ENCODE measurements around the gene DUSP22. TPM values are rescaled to one million over a fixed set of nuclear protein-coding genes. Genes with fewer than 3 reads are reported as not detected.

DUSP22 gene
- total RNA-seq, 2 donors from 2014 or later: 33.5 to 35.4 TPM

DNA sequence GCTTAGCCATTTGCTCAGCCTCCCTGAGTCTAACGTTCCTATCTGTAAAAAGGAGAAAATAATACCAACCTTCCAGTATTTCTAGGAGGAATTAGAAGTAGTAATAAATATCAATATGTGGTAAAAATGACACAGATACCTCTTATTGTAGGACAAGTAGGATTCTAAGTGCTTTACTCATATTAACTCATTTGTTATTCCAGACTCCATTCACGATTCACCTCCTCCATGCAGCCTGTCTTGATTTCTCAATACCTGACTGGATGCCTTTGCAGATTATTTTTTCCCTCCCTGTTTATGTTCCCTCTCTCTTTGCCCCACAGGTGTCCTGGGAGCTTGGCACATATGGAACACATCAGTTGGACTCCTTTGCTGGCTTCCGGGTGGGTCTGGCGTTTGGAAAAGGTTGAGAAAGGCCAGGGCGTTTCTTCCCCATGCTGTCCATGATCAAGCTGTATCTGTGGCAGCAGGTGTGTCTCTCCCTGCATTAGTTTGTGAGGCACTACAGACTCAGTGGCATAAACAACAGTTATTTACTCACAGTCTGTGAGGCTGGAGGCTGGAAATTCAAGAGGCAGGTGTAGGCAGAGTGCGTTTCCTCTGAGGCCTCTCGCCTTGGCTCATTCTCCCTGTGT, 10.7 kb upstream of the DUSP22 start:
- DNase-seq: no peak
- Histone ChIP-seq H3K36me3 (ENCODE audit: control insufficient read depth, insufficient read depth, low read length) (no peaks in the 10 kb centered on the region), H3K27me3 (ENCODE audit: control insufficient read depth, insufficient read depth, low read length, poor library complexity, severe bottlenecking) (no peaks in the 10 kb centered on the region), H3K9ac (ENCODE audit: extremely low read depth, low read length, poor library complexity, severe bottlenecking) (no peak overlapping the region), H3K9me3 (ENCODE audit: control insufficient read depth, low read length) (no peaks in the 10 kb centered on the region), H3K27ac (ENCODE audit: low read depth, low read length) (no peak overlapping the region), H3K4me1 (ENCODE audit: control insufficient read depth, insufficient read depth, low read length) (no peaks in the 10 kb centered on the region), H3K4me3 (ENCODE audit: low read length) (no peak overlapping the region)
- Mint-ChIP-seq H3K4me1 (no peaks in the 10 kb centered on the region), H3K27me3 (ENCODE audit: insufficient read depth) (peaks cover 3% of the 10 kb centered on the region), H3K9me3 (peaks cover 46% of the 10 kb centered on the region), H3K27ac (no peak overlapping the region), H3K36me3 (ENCODE audit: low read depth) (no peaks in the 10 kb centered on the region), H3K4me3 (no peak overlapping the region)
- 86 to 87% methylated on average over 6 to 7 of the region's 7 CpGs for WGBS, 2 experiments (ENCODE audit: insufficient coverage in 1 of 2, insufficient read length in 1 of 2)
- no peak for TF ChIP-seq CTCF (conservative IDR thresholded peaks at IDR 0.05)

DNA sequence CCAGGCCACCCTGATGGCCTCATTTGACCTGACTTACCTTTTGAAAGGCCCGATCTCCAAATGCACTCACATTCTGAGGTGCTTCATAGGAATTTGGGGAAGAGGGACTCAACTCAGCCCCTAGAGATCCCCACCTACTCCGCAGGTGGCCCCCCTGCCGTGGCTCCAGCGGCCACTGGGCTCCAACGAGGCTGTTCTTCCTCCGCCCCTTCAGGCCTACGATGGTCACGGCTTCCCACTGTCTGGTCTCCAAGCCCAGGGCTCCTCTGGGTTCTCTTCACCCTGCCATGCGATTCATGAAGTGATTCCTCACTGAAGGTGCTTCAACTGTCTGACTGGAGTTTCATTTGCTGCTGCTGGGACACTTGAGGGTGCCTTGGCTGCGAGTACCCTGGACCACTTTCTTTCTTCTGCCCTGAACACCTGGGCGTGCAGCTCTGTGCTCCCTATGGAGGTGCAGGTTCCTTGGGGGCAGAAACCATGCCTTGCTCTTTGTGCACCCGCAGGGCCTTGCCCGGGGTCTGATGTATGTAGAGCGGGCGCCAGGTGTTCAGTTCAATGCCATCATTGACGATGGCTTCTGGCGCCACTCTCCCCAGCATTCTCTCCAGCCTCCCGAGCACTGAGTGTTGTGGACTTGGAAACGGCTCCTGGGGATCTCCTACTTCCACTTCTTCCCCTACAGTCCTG, 10.0 kb upstream of the DUSP22 start:
- no peak overlapping the region for H3K27ac Mint-ChIP-seq
- H3K27ac ChIP-seq (ENCODE audit: low read depth, low read length): no peak overlapping the region
- no peak overlapping the region for H3K9ac ChIP-seq (ENCODE audit: extremely low read depth, low read length, poor library complexity, severe bottlenecking)
- no peaks in the 10 kb centered on the region for H3K27me3 ChIP-seq (ENCODE audit: control insufficient read depth, insufficient read depth, low read length, poor library complexity, severe bottlenecking)
- H3K36me3 ChIP-seq (ENCODE audit: control insufficient read depth, insufficient read depth, low read length): no peaks in the 10 kb centered on the region
- WGBS, 2 experiments (ENCODE audit: insufficient coverage in 1 of 2, insufficient read length in 1 of 2): 86 to 90% methylated on average over 17 to 19 of the region's 19 CpGs
- H3K9me3 ChIP-seq (ENCODE audit: control insufficient read depth, low read length): no peaks in the 10 kb centered on the region
- no peak for TF ChIP-seq CTCF (conservative IDR thresholded peaks at IDR 0.05)
- H3K36me3 Mint-ChIP-seq (ENCODE audit: low read depth): no peaks in the 10 kb centered on the region
- H3K27me3 Mint-ChIP-seq (ENCODE audit: insufficient read depth): peaks cover 3% of the 10 kb centered on the region
- H3K4me1 Mint-ChIP-seq: no peaks in the 10 kb centered on the region
- no peak overlapping the region for H3K4me3 ChIP-seq (ENCODE audit: low read length)
- no peak for DNase-seq
- no peaks in the 10 kb centered on the region for H3K4me1 ChIP-seq (ENCODE audit: control insufficient read depth, insufficient read depth, low read length)
- H3K9me3 Mint-ChIP-seq: peaks cover 50% of the 10 kb centered on the region
- H3K4me3 Mint-ChIP-seq: no peak overlapping the region

DNA sequence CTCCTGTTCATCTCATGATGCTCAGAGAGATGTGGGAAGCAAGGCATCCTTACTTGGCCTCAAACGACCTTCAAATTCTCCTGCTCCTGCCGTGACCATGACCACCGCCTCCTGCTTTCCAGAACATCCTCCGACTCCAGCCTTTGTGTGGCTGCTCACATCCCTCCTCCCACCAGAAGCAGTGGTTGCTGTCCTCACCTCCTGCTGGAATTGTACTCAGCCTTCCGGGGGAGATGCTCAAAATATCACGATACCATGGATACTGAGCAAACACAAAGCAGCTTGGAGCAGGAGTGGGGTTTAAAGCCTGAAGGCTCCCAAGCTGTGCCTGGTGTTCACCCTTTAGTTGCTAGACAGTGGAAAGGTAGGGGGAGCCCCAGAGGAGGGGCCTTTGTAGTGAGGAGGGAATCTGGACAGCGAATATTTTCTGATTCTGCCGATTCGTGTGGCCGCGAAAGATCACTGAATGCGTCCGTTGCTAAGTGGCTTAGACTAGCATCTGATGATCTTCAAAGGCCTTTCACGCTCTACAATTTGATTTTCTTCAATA, 9.3 kb upstream of the DUSP22 start:
- TF ChIP-seq CTCF (conservative IDR thresholded peaks at IDR 0.05): no peak
- Histone ChIP-seq H3K27ac (ENCODE audit: low read depth, low read length) (no peak overlapping the region), H3K9me3 (ENCODE audit: control insufficient read depth, low read length) (no peaks in the 10 kb centered on the region), H3K4me1 (ENCODE audit: control insufficient read depth, insufficient read depth, low read length) (no peaks in the 10 kb centered on the region), H3K27me3 (ENCODE audit: control insufficient read depth, insufficient read depth, low read length, poor library complexity, severe bottlenecking) (no peaks in the 10 kb centered on the region), H3K4me3 (ENCODE audit: low read length) (no peak overlapping the region), H3K36me3 (ENCODE audit: control insufficient read depth, insufficient read depth, low read length) (no peaks in the 10 kb centered on the region), H3K9ac (ENCODE audit: extremely low read depth, low read length, poor library complexity, severe bottlenecking) (no peak overlapping the region)
- 91 to 95% methylated on average over 14 of the region's 14 CpGs for WGBS, 2 experiments (ENCODE audit: insufficient coverage in 1 of 2, insufficient read length in 1 of 2)
- Mint-ChIP-seq H3K4me1 (no peaks in the 10 kb centered on the region), H3K9me3 (peaks cover 52% of the 10 kb centered on the region), H3K27ac (no peak overlapping the region), H3K36me3 (ENCODE audit: low read depth) (no peaks in the 10 kb centered on the region), H3K4me3 (no peak overlapping the region), H3K27me3 (ENCODE audit: insufficient read depth) (peaks cover 3% of the 10 kb centered on the region)
- DNase-seq: no peak
